SK-N-SH treated with all-trans-retinoic acid at 6 μM for 48 hours (cell line): ENCODE results near the gene NEGR1.

Experiments used
- ATAC-seq: fragments of 200-7000 bp; cut with Tn5 transposase; 3 replicates; pipeline ENCODE4 v1.9.1; 2020; ENCODE audit warnings: mild to moderate bottlenecking, moderate library complexity
- ARNTL ChIP-seq: fragments of 450-650 bp; formaldehyde crosslinking; IDR thresholded peaks from 2 replicates; pipeline ENCODE4 v1.5.0; 2020; ENCODE audit warnings: low read depth, mild to moderate bottlenecking, moderate library complexity, borderline replicate concordance
- BACH2 ChIP-seq: fragments of 250-450 bp; sonication (Bioruptor Pico); IDR thresholded peaks from 2 replicates; pipeline ENCODE4 v1.9.0; 2021; ENCODE audit warnings: mild to moderate bottlenecking, borderline replicate concordance
- CSDC2 ChIP-seq: fragments of 250-450 bp; sonication (Bioruptor Pico); IDR thresholded peaks from 2 replicates; pipeline ENCODE4 v1.5.0; 2020; ENCODE audit warnings: mild to moderate bottlenecking, moderate library complexity
- ESRRG ChIP-seq: fragments of 250-450 bp; sonication (Bioruptor Pico); IDR thresholded peaks from 2 replicates; pipeline ENCODE4 v1.6.1; 2021; ENCODE audit warnings: mild to moderate bottlenecking
- ISL1 ChIP-seq: fragments of 250-450 bp; sonication (Bioruptor Pico); IDR thresholded peaks from 2 replicates; pipeline ENCODE4 v2.1.2; 2022; ENCODE audit warnings: mild to moderate bottlenecking, moderate library complexity
- OSR1 ChIP-seq: fragments of 250-450 bp; sonication (Bioruptor Pico); IDR thresholded peaks from 2 replicates; pipeline ENCODE4 v1.8.0; 2022; ENCODE audit warnings: moderate library complexity, mild to moderate bottlenecking, inconsistent platforms
- PPARA ChIP-seq: fragments of 250-450 bp; sonication (Bioruptor Pico); IDR thresholded peaks from 2 replicates; pipeline ENCODE4 v1.5.0; 2020; ENCODE audit warnings: mild to moderate bottlenecking, borderline replicate concordance
- RARB ChIP-seq: fragments of 250-450 bp; sonication (Bioruptor Pico); IDR thresholded peaks from 2 replicates; pipeline ENCODE4 v1.8.0; 2021; ENCODE audit warnings: mild to moderate bottlenecking, moderate library complexity
- SNAI2 ChIP-seq: fragments of 250-450 bp; sonication (Bioruptor Pico); IDR thresholded peaks from 2 replicates; pipeline ENCODE4 v1.5.0; 2020; ENCODE audit warnings: mild to moderate bottlenecking, moderate library complexity
- TCF4 ChIP-seq: fragments of 250-450 bp; sonication (Bioruptor Pico); IDR thresholded peaks from 2 replicates; pipeline ENCODE4 v1.8.0; 2021; ENCODE audit warnings: mild to moderate bottlenecking, moderate library complexity, borderline replicate concordance
- TOX ChIP-seq: fragments of 250-450 bp; sonication (Bioruptor Pico); IDR thresholded peaks from 2 replicates; pipeline ENCODE4 v1.8.0; 2021; ENCODE audit warnings: mild to moderate bottlenecking, moderate library complexity, borderline replicate concordance
- ZC3H10 ChIP-seq: fragments of 250-450 bp; sonication (Bioruptor Pico); IDR thresholded peaks from 2 replicates; pipeline ENCODE4 v1.5.1; 2021; ENCODE audit warnings: mild to moderate bottlenecking, moderate library complexity
- ZFP3 ChIP-seq: fragments of 250-450 bp; sonication (Bioruptor Pico); IDR thresholded peaks from 2 replicates; pipeline ENCODE4 v1.5.0; 2020; ENCODE audit warnings: mild to moderate bottlenecking, moderate library complexity
- ZFP30 ChIP-seq: fragments of 450-650 bp; formaldehyde crosslinking; IDR thresholded peaks from 2 replicates; pipeline ENCODE4 v1.5.0; 2022; ENCODE audit warnings: mild to moderate bottlenecking, moderate library complexity
- ZNF565 ChIP-seq: fragments of 450-650 bp; formaldehyde crosslinking; conservative IDR thresholded peaks from 2 replicates; pipeline ENCODE4 v1.5.0; 2020; ENCODE audit warnings: low read depth, mild to moderate bottlenecking, moderate library complexity
- ZNF70 ChIP-seq: fragments of 450-650 bp; formaldehyde crosslinking; IDR thresholded peaks from 2 replicates; pipeline ENCODE4 v1.5.0; 2020; ENCODE audit warnings: mild to moderate bottlenecking, moderate library complexity
- ZNF8 ChIP-seq: fragments of 450-650 bp; formaldehyde crosslinking; IDR thresholded peaks from 2 replicates; pipeline ENCODE4 v1.5.0; 2020; ENCODE audit warnings: mild to moderate bottlenecking, moderate library complexity
- TF ChIP-seq, protein P1 (sequence below): fragments of 250-450 bp; sonication (Bioruptor Pico); IDR thresholded peaks from 2 replicates; pipeline ENCODE4 v1.8.0; 2021; ENCODE audit warnings: low read depth, mild to moderate bottlenecking, moderate library complexity, borderline replicate concordance
- TF ChIP-seq, protein P2 (sequence below): fragments of 250-450 bp; sonication (Bioruptor Pico); IDR thresholded peaks from 2 replicates; pipeline ENCODE4 v1.5.0; 2020; ENCODE audit warnings: mild to moderate bottlenecking, moderate library complexity
- TF ChIP-seq, protein P3 (sequence below): fragments of 250-450 bp; sonication (Bioruptor Pico); IDR thresholded peaks from 2 replicates; pipeline ENCODE4 v1.5.1; 2020; ENCODE audit warnings: low read depth, mild to moderate bottlenecking, moderate library complexity

The NEGR1 gene

DNA sequence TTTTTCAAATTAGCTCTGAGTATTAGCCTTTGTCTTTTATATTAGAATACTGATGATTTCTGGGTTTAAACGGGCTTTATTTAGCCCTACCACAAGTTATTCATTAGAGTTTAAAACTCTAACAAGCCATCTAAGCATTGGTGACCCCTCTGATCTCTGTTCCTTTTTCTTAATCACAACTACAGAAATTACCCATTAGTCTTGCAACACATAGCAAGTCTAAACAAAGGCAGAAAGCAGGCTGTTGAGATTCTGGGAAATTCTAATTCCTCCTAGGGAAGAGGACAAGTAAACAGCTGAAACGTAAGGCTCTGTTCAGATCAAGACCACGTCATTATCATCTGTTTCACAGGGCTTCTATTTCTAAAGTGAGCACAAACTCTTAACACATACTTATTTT is 710.3 kb downstream of the NEGR1 start:
- no peak for ATAC-seq
- TF ChIP-seq ZNF565 (CRISPR knock-in tag) (no peak), ARNTL (no peak), PPARA (CRISPR knock-in tag) (no peak)

DNA sequence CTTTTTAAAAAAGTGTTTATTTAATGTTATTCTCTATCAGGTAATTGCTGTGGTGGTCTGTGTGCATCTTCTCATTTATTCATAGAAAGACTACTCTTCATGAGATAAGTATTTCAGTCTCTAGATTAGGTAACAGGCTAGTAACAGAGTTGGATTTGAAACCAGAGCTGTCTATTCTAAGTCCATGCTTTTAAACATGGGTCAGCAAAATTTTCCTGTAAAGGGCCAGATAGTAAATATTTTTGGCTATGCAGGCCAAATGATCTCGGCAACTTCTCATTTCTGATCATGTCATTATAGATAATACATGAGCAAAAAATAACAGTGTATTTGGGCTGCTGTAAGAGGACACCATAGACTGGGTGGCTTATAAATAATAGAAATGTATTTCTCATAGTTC is 715.9 kb downstream of the NEGR1 start:
- TF ChIP-seq BACH2 (no peak), PPARA (CRISPR knock-in tag) (no peak), ZFP30 (CRISPR knock-in tag) (no peak), ARNTL (no peak), RARB (CRISPR knock-in tag) (no peak), ZNF8 (CRISPR knock-in tag) (no peak), ZNF565 (CRISPR knock-in tag) (no peak), ISL1 (no peak), CSDC2 (CRISPR knock-in tag) (no peak), TCF4 (CRISPR knock-in tag) (no peak), ZNF70 (no peak), OSR1 (CRISPR knock-in tag) (no peak)
- TF ChIP-seq, protein P1, sequence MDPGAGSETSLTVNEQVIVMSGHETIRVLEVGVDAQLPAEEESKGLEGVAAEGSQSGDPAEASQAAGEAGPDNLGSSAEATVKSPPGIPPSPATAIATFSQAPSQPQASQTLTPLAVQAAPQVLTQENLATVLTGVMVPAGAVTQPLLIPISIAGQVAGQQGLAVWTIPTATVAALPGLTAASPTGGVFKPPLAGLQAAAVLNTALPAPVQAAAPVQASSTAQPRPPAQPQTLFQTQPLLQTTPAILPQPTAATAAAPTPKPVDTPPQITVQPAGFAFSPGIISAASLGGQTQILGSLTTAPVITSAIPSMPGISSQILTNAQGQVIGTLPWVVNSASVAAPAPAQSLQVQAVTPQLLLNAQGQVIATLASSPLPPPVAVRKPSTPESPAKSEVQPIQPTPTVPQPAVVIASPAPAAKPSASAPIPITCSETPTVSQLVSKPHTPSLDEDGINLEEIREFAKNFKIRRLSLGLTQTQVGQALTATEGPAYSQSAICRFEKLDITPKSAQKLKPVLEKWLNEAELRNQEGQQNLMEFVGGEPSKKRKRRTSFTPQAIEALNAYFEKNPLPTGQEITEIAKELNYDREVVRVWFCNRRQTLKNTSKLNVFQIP (CRISPR knock-in tag): no peak
- TF ChIP-seq, protein P2, sequence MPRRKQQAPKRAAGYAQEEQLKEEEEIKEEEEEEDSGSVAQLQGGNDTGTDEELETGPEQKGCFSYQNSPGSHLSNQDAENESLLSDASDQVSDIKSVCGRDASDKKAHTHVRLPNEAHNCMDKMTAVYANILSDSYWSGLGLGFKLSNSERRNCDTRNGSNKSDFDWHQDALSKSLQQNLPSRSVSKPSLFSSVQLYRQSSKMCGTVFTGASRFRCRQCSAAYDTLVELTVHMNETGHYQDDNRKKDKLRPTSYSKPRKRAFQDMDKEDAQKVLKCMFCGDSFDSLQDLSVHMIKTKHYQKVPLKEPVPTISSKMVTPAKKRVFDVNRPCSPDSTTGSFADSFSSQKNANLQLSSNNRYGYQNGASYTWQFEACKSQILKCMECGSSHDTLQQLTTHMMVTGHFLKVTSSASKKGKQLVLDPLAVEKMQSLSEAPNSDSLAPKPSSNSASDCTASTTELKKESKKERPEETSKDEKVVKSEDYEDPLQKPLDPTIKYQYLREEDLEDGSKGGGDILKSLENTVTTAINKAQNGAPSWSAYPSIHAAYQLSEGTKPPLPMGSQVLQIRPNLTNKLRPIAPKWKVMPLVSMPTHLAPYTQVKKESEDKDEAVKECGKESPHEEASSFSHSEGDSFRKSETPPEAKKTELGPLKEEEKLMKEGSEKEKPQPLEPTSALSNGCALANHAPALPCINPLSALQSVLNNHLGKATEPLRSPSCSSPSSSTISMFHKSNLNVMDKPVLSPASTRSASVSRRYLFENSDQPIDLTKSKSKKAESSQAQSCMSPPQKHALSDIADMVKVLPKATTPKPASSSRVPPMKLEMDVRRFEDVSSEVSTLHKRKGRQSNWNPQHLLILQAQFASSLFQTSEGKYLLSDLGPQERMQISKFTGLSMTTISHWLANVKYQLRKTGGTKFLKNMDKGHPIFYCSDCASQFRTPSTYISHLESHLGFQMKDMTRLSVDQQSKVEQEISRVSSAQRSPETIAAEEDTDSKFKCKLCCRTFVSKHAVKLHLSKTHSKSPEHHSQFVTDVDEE: no peak
- ATAC-seq: no peak

DNA sequence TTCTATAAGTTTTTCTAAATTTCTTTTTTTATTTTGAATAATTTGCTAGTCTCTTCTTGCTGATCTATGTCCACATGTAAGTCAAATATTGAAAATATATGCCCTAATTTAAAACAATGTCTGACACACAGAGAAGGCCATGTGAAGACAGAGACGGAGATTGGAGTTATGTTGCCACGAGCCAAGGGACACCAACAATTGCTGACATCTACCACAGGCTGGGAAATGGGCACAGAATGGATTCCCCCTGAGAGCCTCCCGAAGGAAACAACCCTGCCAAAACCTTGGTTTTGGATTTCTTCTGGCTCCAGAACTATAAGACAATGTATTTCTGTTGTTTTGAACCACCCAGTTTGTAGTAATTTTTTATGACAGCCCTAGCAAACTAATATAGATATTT is 716.5 kb downstream of the NEGR1 start:
- TF ChIP-seq, protein P1 (CRISPR knock-in tag): no peak
- TF ChIP-seq, all 23 proteins: peak for 0
- ATAC-seq: no peak

DNA sequence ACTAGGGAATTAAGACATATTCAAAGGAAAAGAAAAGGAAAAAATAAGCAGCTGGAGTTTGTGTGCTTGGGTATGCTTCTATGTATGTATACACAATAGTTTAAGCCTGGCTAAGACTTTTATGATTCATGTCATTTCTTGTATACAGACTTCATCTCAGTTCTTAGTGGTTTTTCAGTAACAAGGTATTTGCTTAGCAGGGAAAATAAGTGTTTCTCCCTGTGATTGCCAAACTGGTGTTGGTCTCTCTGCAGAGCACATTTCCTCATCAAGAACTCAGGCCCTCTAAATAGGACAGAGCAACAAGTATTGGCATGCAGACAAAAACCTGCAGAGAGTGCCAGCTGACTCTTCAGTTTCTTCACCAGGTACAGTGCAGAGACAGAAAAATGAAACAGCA is 717.1 kb downstream of the NEGR1 start:
- TF ChIP-seq, protein P3, sequence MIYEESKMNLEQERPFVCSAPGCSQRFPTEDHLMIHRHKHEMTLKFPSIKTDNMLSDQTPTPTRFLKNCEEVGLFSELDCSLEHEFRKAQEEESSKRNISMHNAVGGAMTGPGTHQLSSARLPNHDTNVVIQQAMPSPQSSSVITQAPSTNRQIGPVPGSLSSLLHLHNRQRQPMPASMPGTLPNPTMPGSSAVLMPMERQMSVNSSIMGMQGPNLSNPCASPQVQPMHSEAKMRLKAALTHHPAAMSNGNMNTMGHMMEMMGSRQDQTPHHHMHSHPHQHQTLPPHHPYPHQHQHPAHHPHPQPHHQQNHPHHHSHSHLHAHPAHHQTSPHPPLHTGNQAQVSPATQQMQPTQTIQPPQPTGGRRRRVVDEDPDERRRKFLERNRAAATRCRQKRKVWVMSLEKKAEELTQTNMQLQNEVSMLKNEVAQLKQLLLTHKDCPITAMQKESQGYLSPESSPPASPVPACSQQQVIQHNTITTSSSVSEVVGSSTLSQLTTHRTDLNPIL: no peak
- TF ChIP-seq ZNF565 (CRISPR knock-in tag) (no peak), ZFP30 (CRISPR knock-in tag) (no peak), PPARA (CRISPR knock-in tag) (no peak), ZC3H10 (CRISPR knock-in tag) (no peak), ESRRG (CRISPR knock-in tag) (no peak), RARB (CRISPR knock-in tag) (no peak), SNAI2 (CRISPR knock-in tag) (no peak), ZNF8 (CRISPR knock-in tag) (no peak), TOX (CRISPR knock-in tag) (no peak), CSDC2 (CRISPR knock-in tag) (no peak), OSR1 (CRISPR knock-in tag) (no peak), ZFP3 (CRISPR knock-in tag) (no peak), BACH2 (no peak)
- TF ChIP-seq, protein P2: no peak
- TF ChIP-seq, protein P1 (CRISPR knock-in tag): no peak
- ATAC-seq: no peak
